Transverse colon (tissue), 4 donors: Measurements from ENCODE around the gene MAJIN. TPM values are rescaled to one million over a fixed set of nuclear protein-coding genes. Genes with fewer than 3 reads are reported as not detected.

Experiments
- DNase-seq: peaks from one replicate; pipeline ENCODE4 v3.0.0-alpha.2; 2019
- H3K27ac ChIP-seq, 4 donors: fragments of 200-600 bp; sonication (generic); 2 replicates each; pipeline ENCODE4 v1.5.1; 2016 to 2018; ENCODE audit warnings: inconsistent platforms in 4 of 4
- H3K27me3 ChIP-seq: fragments of 200-600 bp; sonication (generic); 2 replicates; pipeline ENCODE4 v1.5.1; 2017; ENCODE audit warnings: inconsistent platforms
- H3K36me3 ChIP-seq, 4 donors: fragments of 200-600 bp; sonication (generic); 2 replicates each; pipeline ENCODE4 v1.5.1; 2017 to 2019; ENCODE audit warnings: inconsistent platforms in 4 of 4
- H3K4me1 ChIP-seq, 4 donors: fragments of 200-600 bp; sonication (generic); 2 replicates each; pipeline ENCODE4 v1.5.1; 2017 to 2020; ENCODE audit warnings: inconsistent platforms in 4 of 4
- H3K4me3 ChIP-seq, 4 donors: fragments of 200-600 bp; sonication (generic); 1 replicate in 1 of 4; 2 replicates in 3 of 4; pipeline versions ENCODE4 v1.5.1 to v1.6.1; 2017 to 2019; ENCODE audit warnings: inconsistent platforms in 4 of 4
- H3K9me3 ChIP-seq, 2 donors: fragments of 200-600 bp; sonication (generic); 2 replicates each; pipeline ENCODE4 v1.5.1; 2017 to 2019; ENCODE audit warnings: inconsistent platforms in 2 of 2
- EP300 ChIP-seq: sonication (generic); formaldehyde crosslinking; IDR thresholded peaks from one replicate; pipeline ENCODE4 v1.6.1; 2017; ENCODE audit warnings: antibody characterized with exemption, low read depth
- POLR2A ChIP-seq: fragments of 450-650 bp; IDR thresholded peaks from one replicate; pipeline ENCODE4 v1.6.1; 2016; ENCODE audit warnings: antibody characterized with exemption, mild to moderate bottlenecking, moderate library complexity
- POLR2AphosphoS5 ChIP-seq, 3 donors: sonication (generic); formaldehyde crosslinking; IDR thresholded peaks; one replicate each; pipeline ENCODE4 v1.6.1; 2016; ENCODE audit warnings: antibody characterized with exemption in 3 of 3
- WGBS, 2 donors: methylation state at CpG; one replicate each; pipeline ENCODE4 v1.1.5; 2018; ENCODE audit warnings: low coverage in 1 of 2; 5-methylcytosine and 5-hydroxymethylcytosine counted together
- in situ Hi-C, 4 donors: fragments of 200-750 bp; cut with MboI; loops; one replicate each; pipeline versions ENCODE4 v1.15.0 to v1.15.1; 2017; ENCODE audit warnings: low sequenced_read_pairs in 3 of 4, low pct_ligation_motif_present in 1 of 4, low pct_unique_long_range_greater_than_20kb in 1 of 4
- intact Hi-C: fragments of 100-400 bp; cut with DNase I; formaldehyde crosslinking; loops from one replicate; pipeline ENCODE4 v1.15.1; 2023; ENCODE audit warnings: low total_unique reads
- total RNA-seq, 4 donors: library from RNA; depleted of rRNA; stranded (reverse); fragments of >200 nt; gene quantifications; one replicate each; pipeline ENCODE4 v1.1.0, GENCODE V29; 2016
- TF ChIP-seq, protein P1 (sequence below), 5 experiments: fragments of 200-600 bp in 3 of 5; fragments of 450-650 bp in 2 of 5; sonication (generic) in 3 of 5; IDR thresholded peaks; 1 replicate in 2 of 5; 2 replicates in 3 of 5; pipeline ENCODE4 v1.5.1; 2016 to 2017; ENCODE audit warnings: antibody characterized with exemption in 5 of 5, inconsistent platforms in 3 of 5, mild to moderate bottlenecking in 2 of 5, moderate library complexity in 1 of 5

Gene MAJIN
- total RNA-seq, 4 donors from 2014 or later, result not detected

DNA sequence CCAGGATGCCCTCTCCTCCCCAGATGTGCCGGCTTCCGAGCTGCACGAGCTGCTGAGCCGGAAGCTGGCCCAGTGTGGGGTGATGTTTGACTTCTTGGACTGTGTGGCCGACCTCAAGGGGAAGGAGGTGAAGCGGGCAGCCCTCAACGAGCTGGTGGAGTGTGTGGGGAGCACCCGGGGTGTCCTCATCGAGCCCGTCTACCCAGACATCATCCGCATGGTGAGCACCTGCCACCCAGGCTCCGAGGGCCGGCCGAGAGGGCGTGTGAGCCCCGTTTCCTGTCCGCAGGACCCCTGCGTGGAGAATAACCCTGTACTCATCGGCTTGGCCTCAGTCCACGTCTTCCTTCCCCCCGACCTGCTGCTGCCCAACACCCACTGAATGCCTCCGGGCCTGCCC lies 45.2 kb downstream of the MAJIN start:
- Histone ChIP-seq H3K27ac (no peak overlapping the region), H3K4me3 (no peak overlapping the region), H3K9me3 (no peaks in the 10 kb centered on the region), H3K4me1 (peaks cover 8 to 29% (median 19%) of the 10 kb centered on the region in 4 donors), H3K27me3 (no peaks in the 10 kb centered on the region), H3K36me3 (peaks cover 0 to 24% (median 8%) of the 10 kb centered on the region in 4 donors)
- intact Hi-C loops, result loop anchor here (5.0 kb wide), 1 partner anchor 71 kb away; the partner anchor contains the start of gene BATF2
- TF ChIP-seq, protein P1, sequence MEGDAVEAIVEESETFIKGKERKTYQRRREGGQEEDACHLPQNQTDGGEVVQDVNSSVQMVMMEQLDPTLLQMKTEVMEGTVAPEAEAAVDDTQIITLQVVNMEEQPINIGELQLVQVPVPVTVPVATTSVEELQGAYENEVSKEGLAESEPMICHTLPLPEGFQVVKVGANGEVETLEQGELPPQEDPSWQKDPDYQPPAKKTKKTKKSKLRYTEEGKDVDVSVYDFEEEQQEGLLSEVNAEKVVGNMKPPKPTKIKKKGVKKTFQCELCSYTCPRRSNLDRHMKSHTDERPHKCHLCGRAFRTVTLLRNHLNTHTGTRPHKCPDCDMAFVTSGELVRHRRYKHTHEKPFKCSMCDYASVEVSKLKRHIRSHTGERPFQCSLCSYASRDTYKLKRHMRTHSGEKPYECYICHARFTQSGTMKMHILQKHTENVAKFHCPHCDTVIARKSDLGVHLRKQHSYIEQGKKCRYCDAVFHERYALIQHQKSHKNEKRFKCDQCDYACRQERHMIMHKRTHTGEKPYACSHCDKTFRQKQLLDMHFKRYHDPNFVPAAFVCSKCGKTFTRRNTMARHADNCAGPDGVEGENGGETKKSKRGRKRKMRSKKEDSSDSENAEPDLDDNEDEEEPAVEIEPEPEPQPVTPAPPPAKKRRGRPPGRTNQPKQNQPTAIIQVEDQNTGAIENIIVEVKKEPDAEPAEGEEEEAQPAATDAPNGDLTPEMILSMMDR (IDR thresholded peaks at IDR 0.05), result no peak
- no peak for TF ChIP-seq POLR2A
- TF ChIP-seq POLR2AphosphoS5 (IDR thresholded peaks at IDR 0.05), result no peak
- TF ChIP-seq EP300, result no peak
- 80% methylated on average over 22 of the region's 22 CpGs; no CpG with 5 or more reads in 1 of the 2 donors for WGBS, 2 donors
- in situ Hi-C loops, result no loop called here
- no peak for DNase-seq

DNA sequence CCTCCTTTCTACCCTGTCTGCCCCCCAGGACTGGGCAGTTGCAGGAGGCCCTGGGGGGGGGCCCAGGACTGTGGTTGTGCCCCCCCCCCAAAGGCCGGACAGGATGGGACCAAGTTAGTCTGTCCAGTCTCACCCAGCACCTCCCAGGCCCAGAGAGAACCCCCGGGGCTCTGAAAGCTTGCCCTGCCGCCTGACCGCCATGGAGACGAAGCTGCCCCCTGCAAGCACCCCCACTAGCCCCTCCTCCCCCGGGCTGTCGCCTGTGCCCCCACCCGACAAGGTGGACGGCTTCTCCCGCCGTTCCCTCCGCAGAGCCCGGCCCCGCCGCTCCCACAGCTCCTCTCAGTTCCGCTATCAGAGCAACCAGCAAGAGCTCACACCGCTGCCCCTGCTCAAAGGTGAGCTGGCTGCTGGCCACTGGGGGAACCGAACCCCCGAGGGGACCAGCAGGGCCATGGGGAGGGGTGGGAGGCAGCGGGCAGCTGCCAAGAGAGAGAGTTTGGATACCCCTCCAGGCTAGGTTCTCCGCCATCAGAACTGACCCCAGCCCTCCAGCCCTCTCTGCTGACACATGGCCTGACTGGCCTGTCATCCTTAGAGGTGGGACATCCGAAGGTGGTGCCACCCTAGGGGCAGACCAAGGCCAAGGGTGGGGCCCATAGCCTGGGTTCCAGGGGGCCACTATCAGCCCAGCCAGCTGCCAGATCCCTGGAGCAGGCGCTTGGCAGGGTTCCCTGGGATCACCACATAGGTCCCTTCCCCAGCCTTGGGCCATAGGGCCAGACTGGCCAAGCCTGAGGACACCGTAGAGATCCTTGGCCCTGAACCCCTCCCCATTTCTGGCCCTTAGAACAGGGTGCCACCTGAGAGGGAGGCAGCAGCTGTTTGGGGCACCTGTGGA lies 46.1 kb downstream of the MAJIN start:
- Histone ChIP-seq H3K9me3 (no peaks in the 10 kb centered on the region), H3K4me3 (peak overlapping the region; percentile 56 to 81 (median 74)), H3K27ac (peak overlapping the region in 2 of 4 donors; percentile 96 to 98), H3K27me3 (no peaks in the 10 kb centered on the region), H3K36me3 (peaks cover 0 to 15% (median 4%) of the 10 kb centered on the region in 4 donors), H3K4me1 (peaks cover 8 to 29% (median 19%) of the 10 kb centered on the region in 4 donors)
- intact Hi-C loops (loop anchor here (5.0 kb wide), 1 partner anchor 72 kb away; the partner anchor contains the start of gene BATF2), in situ Hi-C loops (no loop called here)
- 63% methylated on average over 21 of the region's 24 CpGs; no CpG with 5 or more reads in 1 of the 2 donors for WGBS, 2 donors
- DNase-seq, result no peak
- TF ChIP-seq POLR2AphosphoS5 (IDR thresholded peaks at IDR 0.05), result no peak
- TF ChIP-seq POLR2A, result no peak
- no peak for TF ChIP-seq EP300
- TF ChIP-seq, protein P1 (IDR thresholded peaks at IDR 0.05), result no peak

DNA sequence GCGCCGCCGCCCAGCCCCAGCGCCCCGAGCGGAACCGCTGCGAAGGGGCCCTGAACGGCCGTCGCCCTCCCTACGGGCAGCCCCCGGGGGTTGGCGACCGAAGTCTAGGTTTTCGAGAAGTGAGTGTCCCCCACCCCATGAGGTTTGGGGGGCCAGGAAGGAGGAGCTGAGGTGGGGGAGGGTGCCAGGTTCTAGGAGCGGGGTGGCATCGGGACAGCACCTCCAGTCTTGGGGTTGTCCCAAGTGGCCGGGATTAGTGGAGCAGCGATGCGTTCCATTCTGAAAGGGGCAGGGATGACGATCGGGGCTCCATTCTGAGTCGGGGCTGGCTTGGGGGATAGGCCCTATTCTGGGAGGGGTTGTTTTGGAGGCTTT lies 47.0 kb downstream of the MAJIN start:
- H3K27ac ChIP-seq, result peak overlapping the region; percentile 92 to 98 (median 94)
- TF ChIP-seq POLR2A (no peak), EP300 (no peak), POLR2AphosphoS5 (IDR thresholded peaks at IDR 0.05) (no peak)
- TF ChIP-seq, protein P1 (IDR thresholded peaks at IDR 0.05), result no peak

More for the DNA sequence above, 47.0 kb downstream of the MAJIN start:
- H3K36me3 ChIP-seq, result peaks cover 0 to 10% (median 0%) of the 10 kb centered on the region in 4 donors
- H3K9me3 ChIP-seq, result no peaks in the 10 kb centered on the region
- peak; percentile 28 for DNase-seq
- intact Hi-C loops (loop anchor here (5.0 kb wide), 1 partner anchor 72 kb away; the partner anchor contains the start of gene BATF2), in situ Hi-C loops (no loop called here)
- 1% methylated on average over 22 of the region's 24 CpGs; no CpG with 5 or more reads in 1 of the 2 donors for WGBS, 2 donors
- peaks cover 8 to 29% (median 19%) of the 10 kb centered on the region in 4 donors for H3K4me1 ChIP-seq
- no peaks in the 10 kb centered on the region for H3K27me3 ChIP-seq
- H3K4me3 ChIP-seq, result peak overlapping the region; percentile 56 to 81 (median 74)
